HCT116 (cell line): Measurements from ENCODE around the gene PARG. TPM values are rescaled to one million over a fixed set of nuclear protein-coding genes. Genes with fewer than 3 reads are reported as not detected.

Experiments
- ATAC-seq: fragments of 200-7000 bp; cut with Tn5 transposase; 2 replicates; pipeline ENCODE4 v1.9.1; 2020; ENCODE audit warnings: mild to moderate bottlenecking, moderate library complexity
- BruUV-seq: library from RNA; stranded (reverse); fragments of 400-500 nt; replicated peaks from 2 replicates; lab custom pipeline; 2021; lab: Mats Ljungman, UMichigan
- CTCF ChIA-PET: fragments of 300-600 bp; sonication (Branson Sonifier 250); formaldehyde crosslinking; loops from one replicate; lab custom pipeline; 2021; ENCODE audit warnings: antibody characterized with exemption; lab: Charles Lee
- POLR2A ChIA-PET: fragments of 300-600, 350-600 bp; sonication (Branson Sonifier 250); formaldehyde crosslinking; loops from one replicate; lab custom pipeline; 2021; ENCODE audit warnings: antibody characterized with exemption; lab: Charles Lee
- RAD21 ChIA-PET, 2 experiments: fragments of 300-600 bp; sonication (Branson Sonifier 250); formaldehyde crosslinking; loops; one replicate each; lab custom pipeline; 2023; ENCODE audit warnings: low total read pairs in 2 of 2; ENCODE audit not compliant: uncharacterized antibody in 2 of 2, unreplicated experiment in 2 of 2, low non-redundant PET in 1 of 2; lab: Charles Lee
- DNase-seq: peaks from one replicate; pipeline ENCODE4 v3.0.0-alpha.2; 2010; ENCODE audit warnings: low read depth, low spot score
- H2AFZ ChIP-seq: fragments of 200-600 bp; shearing (Covaris generic), sonication (generic); 2 replicates; pipeline ENCODE4 v1.6.1; 2017; ENCODE audit warnings: low read depth, mixed run types, mixed read lengths, antibody characterized with exemption, low read length; ENCODE audit not compliant: poor library complexity, severe bottlenecking
- H3K27ac ChIP-seq: 2 replicates; pipeline ENCODE4 v1.5.1; 2012; ENCODE audit warnings: low read depth, low read length
- H3K27me3 ChIP-seq: fragments of 200-600 bp; sonication (generic); 2 replicates; pipeline ENCODE4 v1.6.1; 2016; ENCODE audit warnings: mixed run types, low read length, mixed read lengths; ENCODE audit not compliant: insufficient read depth
- H3K36me3 ChIP-seq, 2 experiments: fragments of 200-500 bp in 1 of 2; fragments of 200-600 bp in 1 of 2; sonication (Bioruptor generic) in 1 of 2; sonication (generic) in 1 of 2; 2 replicates each; pipeline versions ENCODE4 v1.5.1 to v1.6.1; 2014 to 2016; ENCODE audit warnings: low read length in 2 of 2, inconsistent platforms in 1 of 2, mixed read lengths in 1 of 2, mixed run types in 1 of 2; ENCODE audit not compliant: insufficient read depth in 2 of 2, control insufficient read depth in 1 of 2
- H3K4me1 ChIP-seq, 2 experiments: fragments of 200-600 bp in 1 of 2; sonication (generic) in 1 of 2; 2 replicates each; pipeline versions ENCODE4 v1.5.1 to v1.6.1; 2012 to 2017; ENCODE audit warnings: low read length in 2 of 2, inconsistent platforms in 1 of 2, mild to moderate bottlenecking in 1 of 2, mixed read lengths in 1 of 2, mixed run types in 1 of 2, moderate library complexity in 1 of 2; ENCODE audit not compliant: insufficient read depth in 2 of 2, control insufficient read depth in 1 of 2
- H3K4me2 ChIP-seq: fragments of 200-600 bp; sonication (generic); 2 replicates; pipeline ENCODE4 v1.6.1; 2017; ENCODE audit warnings: mixed run types, low read length, mixed read lengths
- H3K4me3 ChIP-seq, 2 experiments: fragments of 200-600 bp in 1 of 2; sonication (generic) in 1 of 2; replicated peaks in 1 of 2; 2 replicates each; pipeline ENCODE4 v1.5.1; 2011 to 2016; ENCODE audit warnings: low read length in 2 of 2, control low read depth in 1 of 2, low read depth in 1 of 2, mild to moderate bottlenecking in 1 of 2, mixed read lengths in 1 of 2, mixed run types in 1 of 2
- H3K79me2 ChIP-seq: fragments of 200-600 bp; sonication (generic); 2 replicates; pipeline ENCODE4 v1.6.1; 2017; ENCODE audit warnings: mild to moderate bottlenecking, mixed run types, low read length, moderate library complexity, mixed read lengths; ENCODE audit not compliant: insufficient read depth
- H3K9ac ChIP-seq: fragments of 200-600 bp; sonication (generic); 2 replicates; pipeline ENCODE4 v1.6.1; 2016; ENCODE audit warnings: low read length, mixed read lengths
- H3K9me2 ChIP-seq: fragments of 200-600 bp; sonication (generic), shearing (Covaris generic); 2 replicates; pipeline ENCODE4 v1.6.1; 2017; ENCODE audit warnings: mixed run types, mild to moderate bottlenecking, moderate library complexity; ENCODE audit not compliant: insufficient read depth
- H3K9me3 ChIP-seq, 2 experiments: fragments of 200-500 bp in 1 of 2; fragments of 200-600 bp in 1 of 2; sonication (Bioruptor generic) in 1 of 2; sonication (generic) in 1 of 2; 2 replicates each; pipeline ENCODE4 v1.6.1; 2014 to 2017; ENCODE audit warnings: low read length in 2 of 2, mixed read lengths in 2 of 2, inconsistent platforms in 1 of 2, low read depth in 1 of 2, mild to moderate bottlenecking in 1 of 2, mixed run types in 1 of 2, moderate library complexity in 1 of 2; ENCODE audit not compliant: control insufficient read depth in 1 of 2, insufficient read depth in 1 of 2
- H4K20me1 ChIP-seq: fragments of 200-600 bp; sonication (generic), shearing (Covaris generic); 2 replicates; pipeline ENCODE4 v1.6.1; 2017; ENCODE audit warnings: mixed run types, mild to moderate bottlenecking, moderate library complexity; ENCODE audit not compliant: insufficient read depth
- EGR1 ChIP-seq: IDR thresholded peaks from 2 replicates; pipeline ENCODE4 v1.6.1; 2012; ENCODE audit warnings: low read depth
- EZH2phosphoT487 ChIP-seq: fragments of 200-600 bp; IDR thresholded peaks from 2 replicates; pipeline ENCODE4 v1.6.1; 2018; ENCODE audit warnings: antibody characterized with exemption, borderline replicate concordance
- FOSL1 ChIP-seq: IDR thresholded peaks from 2 replicates; pipeline ENCODE4 v1.6.1; 2012; ENCODE audit warnings: low read depth
- POLR2AphosphoS5 ChIP-seq: IDR thresholded peaks from 2 replicates; pipeline ENCODE4 v1.6.1; 2011; ENCODE audit warnings: mild to moderate bottlenecking, low read depth, low read length, moderate library complexity
- SIN3A ChIP-seq: IDR thresholded peaks from 2 replicates; pipeline ENCODE4 v1.6.1; 2012; ENCODE audit warnings: low read depth
- TCF7L2 ChIP-seq: IDR thresholded peaks from 2 replicates; pipeline ENCODE4 v1.7.0; 2011; ENCODE audit warnings: borderline replicate concordance, inconsistent platforms; ENCODE audit not compliant: insufficient read depth, insufficient read length; ENCODE audit errors: extremely low read depth
- ZFX ChIP-seq: fragments of 450-650 bp; IDR thresholded peaks from 2 replicates; pipeline ENCODE4 v1.6.1; 2017
- intact Hi-C: fragments of 100-400 bp; cut with micrococcal nuclease; formaldehyde crosslinking; loops from 2 replicates; pipeline ENCODE4 v1.10.0; 2022
- total RNA-seq: library from RNA; stranded (reverse); gene quantifications from one replicate; pipeline ENCODE4 v1.2.1, GENCODE V29; 2021; ENCODE audit not compliant: unreplicated experiment
- TF ChIP-seq, protein P1 (sequence below), 3 experiments: fragments of 200-600 bp in 1 of 3; sonication (generic) in 1 of 3; IDR thresholded peaks in 2 of 3; conservative IDR thresholded peaks in 1 of 3; 2 replicates each; pipeline ENCODE4 v1.5.1; 2012 to 2017; ENCODE audit warnings: low read depth in 2 of 3, low read length in 2 of 3, antibody characterized with exemption in 1 of 3, borderline replicate concordance in 1 of 3, control low read depth in 1 of 3, mild to moderate bottlenecking in 1 of 3, mixed read lengths in 1 of 3, mixed run types in 1 of 3, moderate library complexity in 1 of 3; ENCODE audit not compliant: insufficient read depth in 1 of 3

Gene PARG
- total RNA-seq, 1 experiment from 2014 or later: 30.4 TPM

GRCh38 chr10:49819234-49819958, 122.4 kb downstream of the PARG start:
- H3K9me3 ChIP-seq: no peaks in the 10 kb centered on the region
- RAD21 ChIA-PET: no interaction called here
- TF ChIP-seq POLR2AphosphoS5: no peak
- TF ChIP-seq, protein P1, sequence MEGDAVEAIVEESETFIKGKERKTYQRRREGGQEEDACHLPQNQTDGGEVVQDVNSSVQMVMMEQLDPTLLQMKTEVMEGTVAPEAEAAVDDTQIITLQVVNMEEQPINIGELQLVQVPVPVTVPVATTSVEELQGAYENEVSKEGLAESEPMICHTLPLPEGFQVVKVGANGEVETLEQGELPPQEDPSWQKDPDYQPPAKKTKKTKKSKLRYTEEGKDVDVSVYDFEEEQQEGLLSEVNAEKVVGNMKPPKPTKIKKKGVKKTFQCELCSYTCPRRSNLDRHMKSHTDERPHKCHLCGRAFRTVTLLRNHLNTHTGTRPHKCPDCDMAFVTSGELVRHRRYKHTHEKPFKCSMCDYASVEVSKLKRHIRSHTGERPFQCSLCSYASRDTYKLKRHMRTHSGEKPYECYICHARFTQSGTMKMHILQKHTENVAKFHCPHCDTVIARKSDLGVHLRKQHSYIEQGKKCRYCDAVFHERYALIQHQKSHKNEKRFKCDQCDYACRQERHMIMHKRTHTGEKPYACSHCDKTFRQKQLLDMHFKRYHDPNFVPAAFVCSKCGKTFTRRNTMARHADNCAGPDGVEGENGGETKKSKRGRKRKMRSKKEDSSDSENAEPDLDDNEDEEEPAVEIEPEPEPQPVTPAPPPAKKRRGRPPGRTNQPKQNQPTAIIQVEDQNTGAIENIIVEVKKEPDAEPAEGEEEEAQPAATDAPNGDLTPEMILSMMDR (IDR thresholded peaks at IDR 0.05 in 2 of 3, conservative IDR thresholded peaks at IDR 0.05 in 1 of 3; ENCODE audit: borderline replicate concordance in 1 of 3, insufficient read depth in 1 of 3, low read depth in 2 of 3, low read length in 2 of 3): no peak
- no peak for TF ChIP-seq TCF7L2
- no peak for TF ChIP-seq ZFX
- TF ChIP-seq SIN3A: no peak
- no peak for TF ChIP-seq FOSL1
- TF ChIP-seq EGR1: no peak
- TF ChIP-seq EZH2phosphoT487: no peak
- TF ChIP-seq, all 23 proteins: peak for 0
- CTCF ChIA-PET: no interaction called here
- ATAC-seq (no peak), DNase-seq (no peak)
- H3K79me2 ChIP-seq: no peaks in the 10 kb centered on the region
- no peak overlapping the region for H2AFZ ChIP-seq
- no peaks in the 10 kb centered on the region for H3K27me3 ChIP-seq
- H3K27ac ChIP-seq: no peak overlapping the region
- H4K20me1 ChIP-seq: no peaks in the 10 kb centered on the region
- BruUV-seq: no TSS peak
- no peak overlapping the region for H3K9ac ChIP-seq
- H3K9me2 ChIP-seq: no peaks in the 10 kb centered on the region
- no peaks in the 10 kb centered on the region for H3K4me1 ChIP-seq
- POLR2A ChIA-PET: no interaction called here
- H3K36me3 ChIP-seq: peaks cover 2 to 9% of the 10 kb centered on the region in 2 experiments; a peak in 3 of 4 replicates
- intact Hi-C loops: no loop called here
- H3K4me2 ChIP-seq: no peak overlapping the region
- no peak overlapping the region for H3K4me3 ChIP-seq
